HG02763 (cell line): ENCODE measurements around the gene MBNL1.
A peak's percentile ranks its signal among the peaks of the same experiment; 100 is the strongest.

Experiments
- ATAC-seq: cut with Tn5 transposase; IDR thresholded peaks from one replicate; pipeline ENCODE4 v1.9.1; 2021; ENCODE audit warnings: mild to moderate bottlenecking, moderate library complexity; ENCODE audit not compliant: unreplicated experiment

Gene MBNL1

GRCh38 chr3:152271501-152272236, 2.9 kb downstream of the MBNL1 start:
- no peak for ATAC-seq

- no peak for ATAC-seq
Measured at GRCh38 chr3:152272771-152273242, 4.1 kb downstream of the MBNL1 start.

DNA sequence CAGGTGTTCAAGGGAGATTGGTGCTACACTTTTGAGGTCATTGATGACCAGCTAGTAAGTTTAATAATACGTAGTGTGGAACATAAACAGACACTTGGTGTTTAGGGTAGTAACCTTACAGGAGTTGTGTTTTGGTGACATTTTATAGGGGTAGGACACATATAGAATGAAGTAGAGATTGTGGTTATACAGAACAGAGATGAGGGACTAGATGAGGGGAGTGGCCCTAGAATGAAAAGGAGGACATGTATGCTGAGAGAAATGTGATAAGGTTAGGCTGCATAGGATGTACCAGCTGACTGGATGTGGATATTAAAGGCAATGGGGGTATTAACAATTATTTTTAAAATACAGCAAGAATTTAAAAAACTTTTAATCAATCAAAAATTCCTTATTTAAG, 8.0 kb downstream of the MBNL1 start:
- ATAC-seq, result no peak

- no peak for ATAC-seq
Measured at GRCh38 chr3:152277198-152277597, 8.5 kb downstream of the MBNL1 start.

DNA sequence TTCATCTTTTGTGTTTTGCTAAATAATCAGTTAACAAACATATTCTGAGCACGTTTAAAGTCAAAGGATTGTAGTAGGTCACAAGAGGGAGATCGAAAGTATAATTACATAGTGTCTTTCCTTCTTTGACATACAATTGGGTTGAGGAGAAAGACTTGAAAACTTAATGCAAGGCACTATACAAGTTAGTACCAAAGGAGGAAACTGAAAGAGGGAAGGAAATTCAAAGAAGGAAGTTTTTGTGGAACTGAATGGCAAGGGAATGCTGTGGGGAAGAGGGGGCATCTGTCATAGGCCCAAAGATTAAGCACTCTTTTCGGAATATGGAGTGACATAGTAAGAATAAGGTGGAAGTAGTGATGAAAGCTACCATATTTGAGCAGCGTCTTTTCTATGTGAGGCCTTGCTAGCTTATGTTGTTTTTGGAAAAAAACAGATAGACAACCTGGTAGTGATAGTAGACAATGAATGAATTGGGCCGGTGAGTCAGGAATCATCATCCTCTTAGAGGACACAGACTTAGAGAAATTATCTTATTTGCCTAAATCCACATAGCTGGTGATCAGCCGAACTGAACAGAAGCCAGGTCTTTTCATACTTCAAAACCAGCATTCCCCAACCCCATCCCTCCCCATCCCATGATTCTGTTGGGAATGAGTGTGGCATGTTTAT, 10.2 kb downstream of the MBNL1 start:
- ATAC-seq, result no peak

GRCh38 chr3:152279479-152279878, 10.8 kb downstream of the MBNL1 start:
- ATAC-seq, result no peak

DNA sequence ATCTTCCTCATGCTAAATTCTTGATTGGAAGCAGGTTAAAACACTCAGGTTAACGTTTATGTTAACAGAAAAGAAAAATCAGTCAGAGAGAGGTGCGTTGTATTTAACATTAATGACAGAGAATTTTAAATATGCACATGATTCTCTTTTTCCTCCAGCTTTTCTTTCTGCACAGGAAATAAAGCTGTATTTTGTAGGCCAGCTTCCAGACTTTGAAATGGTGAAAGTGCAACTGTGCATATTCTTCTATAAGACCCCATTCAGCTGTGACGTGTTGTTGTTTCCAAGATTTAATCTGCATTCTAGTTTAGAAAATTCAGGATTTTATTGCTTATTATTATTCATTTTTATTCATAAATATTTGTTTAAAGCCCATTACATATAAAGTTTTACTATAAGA, 11.8 kb downstream of the MBNL1 start:
- no peak for ATAC-seq

DNA sequence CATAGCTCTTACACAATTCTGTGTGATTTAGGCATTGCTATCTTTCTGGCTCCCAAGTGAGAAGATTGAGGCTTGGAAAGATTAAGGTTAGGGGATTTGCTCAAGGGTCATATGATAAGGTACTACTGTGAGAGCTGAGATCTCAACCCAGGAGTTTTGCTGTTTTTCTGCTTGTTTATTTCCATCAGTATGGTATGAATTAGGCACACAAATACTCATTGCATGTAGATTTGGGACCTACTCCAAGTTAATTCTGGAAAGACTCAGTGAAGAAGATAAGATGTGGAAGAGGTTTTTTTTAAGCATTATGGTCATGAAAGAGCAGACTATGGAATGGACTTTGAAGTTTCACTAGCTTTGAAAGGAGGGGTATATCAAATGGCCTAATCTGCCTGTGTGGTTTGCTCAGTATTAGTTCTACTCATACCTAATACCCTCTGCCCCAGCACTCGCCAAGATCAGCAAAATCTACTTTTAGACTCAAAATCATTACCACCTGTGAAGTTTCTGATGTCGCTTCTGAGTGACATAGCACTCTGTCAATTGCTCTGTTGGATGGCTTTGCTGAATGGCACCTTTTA, 12.5 kb downstream of the MBNL1 start:
- ATAC-seq, result peak; percentile 71

DNA sequence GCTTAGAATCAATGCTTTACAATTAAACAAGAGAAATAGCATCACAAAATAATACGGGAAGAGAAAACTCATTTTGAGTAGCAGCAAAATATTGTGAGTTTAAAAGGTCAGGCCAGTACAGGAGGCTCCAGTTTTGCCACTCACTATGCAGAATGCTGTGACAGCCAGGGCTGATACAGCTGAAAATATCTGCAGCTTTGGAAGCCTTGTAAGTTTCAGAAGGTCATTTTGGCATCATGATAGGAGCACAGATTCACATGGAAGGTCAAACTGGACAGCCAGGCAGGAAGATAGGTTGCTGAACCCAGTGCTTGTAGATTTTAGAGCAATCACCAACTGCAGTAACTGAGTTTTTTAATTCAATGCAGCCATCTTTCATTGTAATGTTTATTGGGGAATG, 14.1 kb downstream of the MBNL1 start:
- no peak for ATAC-seq

- no peak for ATAC-seq
Measured at GRCh38 chr3:152283492-152284381, 15.0 kb downstream of the MBNL1 start.

GRCh38 chr3:152284906-152285305, 16.2 kb downstream of the MBNL1 start:
- ATAC-seq, result no peak

- ATAC-seq, result no peak
Measured at GRCh38 chr3:152285509-152285908, 16.8 kb downstream of the MBNL1 start.

GRCh38 chr3:152287898-152288576, 19.3 kb downstream of the MBNL1 start:
- no peak for ATAC-seq

GRCh38 chr3:152288681-152289080, 20.0 kb downstream of the MBNL1 start:
- no peak for ATAC-seq

DNA sequence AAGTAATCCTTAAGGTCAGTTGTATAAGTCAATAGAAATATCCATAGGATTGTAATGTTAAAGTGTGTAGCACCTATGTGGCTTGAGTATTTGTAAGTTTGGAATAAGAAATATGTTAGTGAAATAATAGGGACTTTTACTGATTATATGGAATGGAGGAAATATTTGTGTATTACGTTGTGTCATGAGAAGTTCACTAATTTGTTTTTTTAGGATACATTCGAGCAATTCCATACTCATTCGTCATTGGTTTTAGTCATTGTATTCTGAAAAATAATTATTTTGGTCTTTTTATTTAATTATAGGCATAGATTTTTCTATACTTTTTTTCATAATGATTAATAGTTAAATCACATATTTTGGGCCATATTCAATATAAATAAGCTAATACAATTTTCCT, 21.0 kb downstream of the MBNL1 start:
- no peak for ATAC-seq

GRCh38 chr3:152290374-152290773, 21.6 kb downstream of the MBNL1 start:
- ATAC-seq, result no peak

DNA sequence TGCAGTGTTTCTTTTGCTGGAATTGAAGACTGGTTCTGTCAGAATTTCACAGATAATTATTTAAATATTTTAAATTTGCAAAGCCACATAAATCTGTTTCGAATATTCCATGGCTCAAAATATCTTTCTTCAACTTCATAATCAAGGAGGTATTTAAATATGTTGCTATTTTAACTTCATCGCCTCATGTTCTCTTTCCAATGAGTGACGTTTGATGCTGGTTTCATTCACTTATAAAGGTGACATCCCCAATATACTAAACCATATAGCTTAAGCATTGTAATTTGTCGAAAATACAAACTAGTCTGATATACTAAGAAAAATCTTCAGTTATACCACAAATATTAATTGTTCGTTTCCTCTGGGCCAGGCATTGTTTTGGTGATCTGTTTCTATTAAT, 22.5 kb downstream of the MBNL1 start:
- no peak for ATAC-seq

GRCh38 chr3:152291649-152292066, 22.9 kb downstream of the MBNL1 start:
- ATAC-seq, result no peak

GRCh38 chr3:152292366-152292765, 23.6 kb downstream of the MBNL1 start:
- ATAC-seq, result no peak

GRCh38 chr3:152293347-152294006, 24.7 kb downstream of the MBNL1 start:
- ATAC-seq, result no peak
